ENCODE measurements around the gene ZMYND11. TPM values are rescaled to one million over a fixed set of nuclear protein-coding genes. Genes with fewer than 3 reads are reported as not detected.

Gene ZMYND11
- total RNA-seq, 1 experiment from 2014 or later: 37.5 TPM

DNA sequence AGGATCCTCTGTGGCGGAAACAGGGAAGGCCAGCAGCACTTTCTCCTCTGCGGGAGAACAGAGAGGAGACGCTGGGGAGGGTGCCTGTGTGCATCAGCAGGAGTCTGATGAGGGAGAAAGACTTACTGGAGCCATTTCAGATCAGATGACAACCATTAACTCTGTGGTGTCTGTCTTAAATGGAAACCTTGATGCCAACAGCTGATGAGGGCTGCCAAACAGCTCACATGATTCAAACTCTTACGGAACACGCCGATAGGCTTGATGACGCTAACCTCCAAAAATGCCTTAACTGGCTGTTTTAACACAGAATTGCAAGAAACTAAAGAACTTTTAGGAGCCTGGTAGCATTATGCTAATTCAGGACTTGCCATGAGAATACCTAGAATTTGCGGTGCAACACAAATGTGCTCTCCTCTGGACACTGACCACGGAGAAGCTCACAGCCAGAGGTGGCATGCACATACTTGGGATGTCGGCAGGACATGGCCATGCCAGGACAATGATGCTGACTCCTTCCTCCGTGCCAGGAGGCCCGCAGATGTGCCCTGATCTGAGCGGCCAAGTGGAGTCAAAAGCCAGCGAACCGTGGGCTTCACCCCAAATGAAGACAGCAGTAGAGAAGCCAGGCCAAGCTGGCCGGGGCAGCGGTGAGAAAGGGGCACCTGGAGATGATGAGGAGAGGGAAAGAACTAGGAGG is 154.9 kb downstream of the ZMYND11 start:
- H3K4me3 ChIP-seq (ENCODE audit: low read depth in 2 of 2, low read length in 2 of 2): no peak overlapping the region
- no peaks in the 10 kb centered on the region for H3K4me1 ChIP-seq (ENCODE audit: control insufficient read depth, insufficient read depth, low read length)
- BruUV-seq (replicated peaks): no TSS peak
- DNase-seq (ENCODE audit: low read depth, low spot score) (no peak), ATAC-seq (no peak)
- POLR2A ChIA-PET: no interaction called here
- TF ChIP-seq, protein P1, sequence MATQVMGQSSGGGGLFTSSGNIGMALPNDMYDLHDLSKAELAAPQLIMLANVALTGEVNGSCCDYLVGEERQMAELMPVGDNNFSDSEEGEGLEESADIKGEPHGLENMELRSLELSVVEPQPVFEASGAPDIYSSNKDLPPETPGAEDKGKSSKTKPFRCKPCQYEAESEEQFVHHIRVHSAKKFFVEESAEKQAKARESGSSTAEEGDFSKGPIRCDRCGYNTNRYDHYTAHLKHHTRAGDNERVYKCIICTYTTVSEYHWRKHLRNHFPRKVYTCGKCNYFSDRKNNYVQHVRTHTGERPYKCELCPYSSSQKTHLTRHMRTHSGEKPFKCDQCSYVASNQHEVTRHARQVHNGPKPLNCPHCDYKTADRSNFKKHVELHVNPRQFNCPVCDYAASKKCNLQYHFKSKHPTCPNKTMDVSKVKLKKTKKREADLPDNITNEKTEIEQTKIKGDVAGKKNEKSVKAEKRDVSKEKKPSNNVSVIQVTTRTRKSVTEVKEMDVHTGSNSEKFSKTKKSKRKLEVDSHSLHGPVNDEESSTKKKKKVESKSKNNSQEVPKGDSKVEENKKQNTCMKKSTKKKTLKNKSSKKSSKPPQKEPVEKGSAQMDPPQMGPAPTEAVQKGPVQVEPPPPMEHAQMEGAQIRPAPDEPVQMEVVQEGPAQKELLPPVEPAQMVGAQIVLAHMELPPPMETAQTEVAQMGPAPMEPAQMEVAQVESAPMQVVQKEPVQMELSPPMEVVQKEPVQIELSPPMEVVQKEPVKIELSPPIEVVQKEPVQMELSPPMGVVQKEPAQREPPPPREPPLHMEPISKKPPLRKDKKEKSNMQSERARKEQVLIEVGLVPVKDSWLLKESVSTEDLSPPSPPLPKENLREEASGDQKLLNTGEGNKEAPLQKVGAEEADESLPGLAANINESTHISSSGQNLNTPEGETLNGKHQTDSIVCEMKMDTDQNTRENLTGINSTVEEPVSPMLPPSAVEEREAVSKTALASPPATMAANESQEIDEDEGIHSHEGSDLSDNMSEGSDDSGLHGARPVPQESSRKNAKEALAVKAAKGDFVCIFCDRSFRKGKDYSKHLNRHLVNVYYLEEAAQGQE (IDR thresholded peaks at IDR 0.05; ENCODE audit: insufficient read depth in 1 of 2, low read depth in 2 of 2, low read length in 1 of 2): no peak
- no peak for TF ChIP-seq CTCF (IDR thresholded peaks at IDR 0.05)
- no peak for TF ChIP-seq TCF7L2 (IDR thresholded peaks at IDR 0.05; ENCODE audit: low read depth, low read length)
- no peak for TF ChIP-seq POLR2AphosphoS5 (IDR thresholded peaks at IDR 0.05; ENCODE audit: low read depth, low read length)
- TF ChIP-seq SIN3A (IDR thresholded peaks at IDR 0.05; ENCODE audit: borderline replicate concordance, insufficient read depth, low read depth, low read length): no peak
- no peaks in the 10 kb centered on the region for H3K36me3 ChIP-seq (ENCODE audit: control insufficient read depth, insufficient read depth, low read length)
- in situ Hi-C loops (cut with HindIII; ENCODE audit: low pct_unique_long_range_greater_than_20kb, low sequenced_read_pairs) (no loop called here), intact Hi-C loops (cut with micrococcal nuclease; ENCODE audit: unreplicated experiment) (no loop called here)
- CTCF ChIA-PET: no interaction called here
- H3K9me3 ChIP-seq (ENCODE audit: control insufficient read depth, insufficient read depth, low read depth, low read length): no peaks in the 10 kb centered on the region
- H3K27me3 ChIP-seq (ENCODE audit: control insufficient read depth, insufficient read depth, low read length): no peaks in the 10 kb centered on the region
- no peak overlapping the region for H3K27ac ChIP-seq (ENCODE audit: low read length)

- POLR2A ChIA-PET: no interaction called here
- no peak for TF ChIP-seq POLR2AphosphoS5 (IDR thresholded peaks at IDR 0.05; ENCODE audit: low read depth, low read length)
- TF ChIP-seq TCF7L2 (IDR thresholded peaks at IDR 0.05; ENCODE audit: low read depth, low read length): no peak
- TF ChIP-seq CTCF (IDR thresholded peaks at IDR 0.05): no peak
- TF ChIP-seq SIN3A (IDR thresholded peaks at IDR 0.05; ENCODE audit: borderline replicate concordance, insufficient read depth, low read depth, low read length): no peak
- TF ChIP-seq, protein P1 (IDR thresholded peaks at IDR 0.05; ENCODE audit: insufficient read depth in 1 of 2, low read depth in 2 of 2, low read length in 1 of 2): no peak
- CTCF ChIA-PET: no interaction called here
- Histone ChIP-seq H3K4me1 (ENCODE audit: control insufficient read depth, insufficient read depth, low read length) (no peaks in the 10 kb centered on the region), H3K36me3 (ENCODE audit: control insufficient read depth, insufficient read depth, low read length) (no peaks in the 10 kb centered on the region), H3K27ac (ENCODE audit: low read length) (no peak overlapping the region), H3K9me3 (ENCODE audit: control insufficient read depth, insufficient read depth, low read depth, low read length) (no peaks in the 10 kb centered on the region), H3K27me3 (ENCODE audit: control insufficient read depth, insufficient read depth, low read length) (no peaks in the 10 kb centered on the region), H3K4me3 (ENCODE audit: low read depth in 2 of 2, low read length in 2 of 2) (no peak overlapping the region)
- ATAC-seq: no peak
- no peak for DNase-seq (ENCODE audit: low read depth, low spot score)
- intact Hi-C loops (cut with micrococcal nuclease; ENCODE audit: unreplicated experiment): no loop called here
- in situ Hi-C loops (cut with HindIII; ENCODE audit: low pct_unique_long_range_greater_than_20kb, low sequenced_read_pairs): no loop called here
- no TSS peak for BruUV-seq (replicated peaks)
These were observed 158.4 kb downstream of the ZMYND11 start for GRCh38 chr10:293636-294035.

All from Panc1 (cell line).